Natural killer cell (primary cell): ENCODE results near the gene ANKRD50. TPM values are rescaled to one million over a fixed set of nuclear protein-coding genes. Genes with fewer than 3 reads are reported as not detected.

Source experiments
- ATAC-seq, 3 donors: fragments of 150-1000 bp in 2 of 3; fragments of 200-7000 bp in 1 of 3; cut with Tn5 transposase; 1 replicate in 1 of 3; 2 replicates in 2 of 3; pipeline ENCODE4 v1.10.0; 2021; ENCODE audit warnings: mild to moderate bottlenecking in 2 of 3, moderate library complexity in 2 of 3
- DNase-seq, 2 donors: peaks; one replicate each; pipeline versions ENCODE4 v3.0.0 to v3.0.0-alpha.2; 2013 to 2021; ENCODE audit warnings: mixed read lengths in 1 of 2
- H3K27ac ChIP-seq: one replicate; pipeline ENCODE4 v1.5.1; 2013; ENCODE audit warnings: mild to moderate bottlenecking, low read length
- H3K27me3 ChIP-seq: one replicate; pipeline ENCODE4 v1.6.1; 2013; ENCODE audit warnings: low read length; ENCODE audit not compliant: control insufficient read depth, insufficient read depth
- H3K36me3 ChIP-seq: one replicate; pipeline ENCODE4 v1.6.1; 2013; ENCODE audit warnings: low read length; ENCODE audit not compliant: control insufficient read depth, insufficient read depth
- H3K4me1 ChIP-seq: one replicate; pipeline ENCODE4 v1.6.1; 2013; ENCODE audit warnings: low read length; ENCODE audit not compliant: control insufficient read depth, insufficient read depth
- H3K4me3 ChIP-seq: one replicate; pipeline ENCODE4 v1.5.1; 2013; ENCODE audit warnings: low read length
- H3K9me3 ChIP-seq: one replicate; pipeline ENCODE4 v1.6.1; 2013; ENCODE audit warnings: low read length; ENCODE audit not compliant: control insufficient read depth, insufficient read depth
- H3K27ac Mint-ChIP-seq, 2 donors: one replicate each; pipeline ENCODE4 v1.8.0; 2022; ENCODE audit warnings: mild to moderate bottlenecking in 2 of 2, mixed read lengths in 2 of 2, moderate library complexity in 1 of 2
- H3K27me3 Mint-ChIP-seq, 2 donors: one replicate each; pipeline ENCODE4 v1.8.0; 2022; ENCODE audit warnings: low read depth in 2 of 2, mixed read lengths in 2 of 2
- H3K36me3 Mint-ChIP-seq: one replicate; pipeline ENCODE4 v1.8.0; 2022; ENCODE audit warnings: mixed read lengths
- H3K4me1 Mint-ChIP-seq, 2 donors: one replicate each; pipeline ENCODE4 v1.8.0; 2022; ENCODE audit warnings: mixed read lengths in 2 of 2
- H3K4me3 Mint-ChIP-seq: one replicate; pipeline ENCODE4 v1.8.0; 2022; ENCODE audit warnings: mild to moderate bottlenecking, moderate library complexity, mixed read lengths
- H3K9me3 Mint-ChIP-seq, 2 donors: one replicate each; pipeline ENCODE4 v1.8.0; 2022; ENCODE audit warnings: mixed read lengths in 2 of 2
- WGBS: methylation state at CpG from one replicate; pipeline ENCODE4 v1.1.7; 2013; ENCODE audit warnings: missing lambda C conversion rate; ENCODE audit not compliant: insufficient coverage; 5-methylcytosine and 5-hydroxymethylcytosine counted together
- intact Hi-C: fragments of 100-400 bp; cut with micrococcal nuclease; formaldehyde crosslinking; loops from one replicate; pipeline ENCODE4 v1.14.2; 2022
- total RNA-seq, 4 donors: library from RNA; stranded (reverse); fragments of 120-200 nt in 1 of 4; gene quantifications; one replicate each; pipeline versions ENCODE4 v1.2.3 to v1.2.4, GENCODE V29; 2013 to 2022
- TF ChIP-seq, protein P1 (sequence below): fragments of 200-600 bp; IDR thresholded peaks from one replicate; pipeline ENCODE4 v1.8.0; 2022; ENCODE audit warnings: antibody characterized with exemption

ANKRD50 gene, protein sequence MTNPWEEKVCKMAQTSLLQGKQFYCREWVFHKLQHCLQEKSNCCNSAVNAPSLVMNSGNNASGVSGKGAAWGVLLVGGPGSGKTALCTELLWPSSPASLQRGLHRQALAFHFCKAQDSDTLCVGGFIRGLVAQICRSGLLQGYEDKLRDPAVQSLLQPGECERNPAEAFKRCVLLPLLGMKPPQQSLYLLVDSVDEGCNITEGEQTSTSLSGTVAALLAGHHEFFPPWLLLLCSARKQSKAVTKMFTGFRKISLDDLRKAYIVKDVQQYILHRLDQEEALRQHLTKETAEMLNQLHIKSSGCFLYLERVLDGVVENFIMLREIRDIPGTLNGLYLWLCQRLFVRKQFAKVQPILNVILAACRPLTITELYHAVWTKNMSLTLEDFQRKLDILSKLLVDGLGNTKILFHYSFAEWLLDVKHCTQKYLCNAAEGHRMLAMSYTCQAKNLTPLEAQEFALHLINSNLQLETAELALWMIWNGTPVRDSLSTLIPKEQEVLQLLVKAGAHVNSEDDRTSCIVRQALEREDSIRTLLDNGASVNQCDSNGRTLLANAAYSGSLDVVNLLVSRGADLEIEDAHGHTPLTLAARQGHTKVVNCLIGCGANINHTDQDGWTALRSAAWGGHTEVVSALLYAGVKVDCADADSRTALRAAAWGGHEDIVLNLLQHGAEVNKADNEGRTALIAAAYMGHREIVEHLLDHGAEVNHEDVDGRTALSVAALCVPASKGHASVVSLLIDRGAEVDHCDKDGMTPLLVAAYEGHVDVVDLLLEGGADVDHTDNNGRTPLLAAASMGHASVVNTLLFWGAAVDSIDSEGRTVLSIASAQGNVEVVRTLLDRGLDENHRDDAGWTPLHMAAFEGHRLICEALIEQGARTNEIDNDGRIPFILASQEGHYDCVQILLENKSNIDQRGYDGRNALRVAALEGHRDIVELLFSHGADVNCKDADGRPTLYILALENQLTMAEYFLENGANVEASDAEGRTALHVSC (N-terminal part only)
- total RNA-seq, result 1 to 10 TPM in 1 of 3 donors, under 1 TPM in 2; 0.82 to 1.3 (median 0.90) TPM
- total RNA-seq (2013), result 2.7 TPM

DNA sequence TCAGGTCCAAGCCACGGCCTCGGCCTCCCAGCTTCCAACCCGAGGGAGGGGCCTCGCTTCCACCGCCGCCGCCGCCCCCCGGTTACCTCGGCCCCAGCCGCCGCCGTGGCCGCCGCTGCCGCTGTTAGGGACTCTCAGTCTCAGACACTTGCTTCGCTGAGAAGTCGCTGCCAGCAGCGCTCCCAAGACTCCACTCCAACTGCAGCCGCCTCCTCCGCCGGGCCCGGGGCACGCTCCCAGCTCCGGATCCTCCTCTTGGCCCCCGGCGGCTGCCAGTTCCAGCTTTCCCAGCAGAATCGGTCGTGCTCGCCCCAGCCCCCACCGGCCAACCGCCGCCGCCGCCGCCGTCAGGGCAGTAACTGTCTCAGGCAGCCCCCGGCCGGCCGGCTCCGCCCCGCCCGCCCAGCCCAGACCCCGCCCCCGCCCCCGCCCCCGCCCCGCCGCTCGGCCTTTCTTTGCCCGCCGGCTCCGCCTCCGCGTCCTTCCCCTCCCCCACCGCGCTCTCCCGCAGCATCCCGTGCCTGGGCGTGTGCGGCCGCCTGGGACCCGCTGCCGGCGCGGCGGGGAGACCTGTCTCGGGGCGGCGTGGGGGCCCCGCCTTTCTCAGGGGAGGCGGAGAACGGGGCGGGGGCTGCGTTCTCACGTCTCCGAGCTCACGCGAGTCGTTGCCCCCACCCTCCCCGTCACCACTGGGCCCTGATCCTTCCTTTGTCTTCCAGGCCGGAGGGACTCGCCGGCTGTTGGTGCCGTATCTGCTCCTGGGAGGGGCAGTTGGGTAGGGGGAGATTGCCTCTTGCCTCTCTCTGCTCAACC is at the start of gene ANKRD50:
Gene ANKRD50 (minus strand): TSS at position 361 of the 813 bp plus-strand sequence. CDS start 2,221 bp downstream, outside the sequence.
- no peaks in the 10 kb centered on the region for H3K36me3 ChIP-seq
- no peaks in the 10 kb centered on the region for H3K9me3 ChIP-seq
- peaks cover 2% of the 10 kb centered on the region for H3K27me3 ChIP-seq
- intact Hi-C loops, result no loop called here
- TF ChIP-seq, protein P1, sequence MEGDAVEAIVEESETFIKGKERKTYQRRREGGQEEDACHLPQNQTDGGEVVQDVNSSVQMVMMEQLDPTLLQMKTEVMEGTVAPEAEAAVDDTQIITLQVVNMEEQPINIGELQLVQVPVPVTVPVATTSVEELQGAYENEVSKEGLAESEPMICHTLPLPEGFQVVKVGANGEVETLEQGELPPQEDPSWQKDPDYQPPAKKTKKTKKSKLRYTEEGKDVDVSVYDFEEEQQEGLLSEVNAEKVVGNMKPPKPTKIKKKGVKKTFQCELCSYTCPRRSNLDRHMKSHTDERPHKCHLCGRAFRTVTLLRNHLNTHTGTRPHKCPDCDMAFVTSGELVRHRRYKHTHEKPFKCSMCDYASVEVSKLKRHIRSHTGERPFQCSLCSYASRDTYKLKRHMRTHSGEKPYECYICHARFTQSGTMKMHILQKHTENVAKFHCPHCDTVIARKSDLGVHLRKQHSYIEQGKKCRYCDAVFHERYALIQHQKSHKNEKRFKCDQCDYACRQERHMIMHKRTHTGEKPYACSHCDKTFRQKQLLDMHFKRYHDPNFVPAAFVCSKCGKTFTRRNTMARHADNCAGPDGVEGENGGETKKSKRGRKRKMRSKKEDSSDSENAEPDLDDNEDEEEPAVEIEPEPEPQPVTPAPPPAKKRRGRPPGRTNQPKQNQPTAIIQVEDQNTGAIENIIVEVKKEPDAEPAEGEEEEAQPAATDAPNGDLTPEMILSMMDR, result no peak
- Mint-ChIP-seq H3K9me3 (no peaks in the 10 kb centered on the region), H3K36me3 (no peaks in the 10 kb centered on the region), H3K27me3 (no peaks in the 10 kb centered on the region), H3K27ac (peak within 1 kb of the TSS in 1 of 2 donors; percentile 76), H3K4me3 (peak within 1 kb of the TSS; percentile 96), H3K4me1 (peaks cover 0 to 14% of the 10 kb centered on the region in 2 donors)
- under 1% methylated on average over 80 of the region's 85 CpGs for WGBS
- H3K4me1 ChIP-seq, result peaks cover 14% of the 10 kb centered on the region
- peak within 1 kb of the TSS; percentile 50 for H3K27ac ChIP-seq
- DNase-seq (peak; percentile 67 to 80), ATAC-seq (peak; percentile 80 to 88 (median 85))
- peak within 1 kb of the TSS; percentile 71 for H3K4me3 ChIP-seq

DNA sequence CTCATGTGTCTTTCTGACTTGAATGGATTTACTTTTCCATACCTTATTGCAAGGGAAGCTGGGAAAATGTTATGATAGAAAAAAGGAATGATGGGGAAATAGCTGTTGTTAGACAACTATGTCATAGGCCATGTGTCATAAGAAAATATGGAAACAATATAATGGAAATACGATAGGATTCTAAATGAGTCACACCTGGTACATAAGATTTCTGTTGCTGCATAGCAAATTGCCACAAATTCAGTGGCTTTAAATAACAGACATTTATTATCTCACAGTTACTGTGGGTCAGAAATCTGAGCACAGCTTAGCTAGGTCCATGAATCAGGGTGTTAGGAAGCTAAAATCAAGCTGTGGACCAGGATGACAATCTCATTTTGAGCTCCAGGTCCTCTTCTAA is 44.6 kb upstream of the ANKRD50 start:
- no peak for ATAC-seq
- no peak overlapping the region for H3K4me3 ChIP-seq
- Mint-ChIP-seq H3K27me3 (no peaks in the 10 kb centered on the region), H3K4me1 (no peaks in the 10 kb centered on the region), H3K27ac (no peak overlapping the region), H3K36me3 (no peaks in the 10 kb centered on the region), H3K9me3 (no peaks in the 10 kb centered on the region), H3K4me3 (no peak overlapping the region)
- no peaks in the 10 kb centered on the region for H3K4me1 ChIP-seq
- intact Hi-C loops, result no loop called here
- no peaks in the 10 kb centered on the region for H3K27me3 ChIP-seq
- no peaks in the 10 kb centered on the region for H3K36me3 ChIP-seq
- 80% methylated on average over 1 of the region's 1 CpG for WGBS
- H3K27ac ChIP-seq, result no peak overlapping the region
- TF ChIP-seq, protein P1, result no peak
- no peak for DNase-seq
- no peaks in the 10 kb centered on the region for H3K9me3 ChIP-seq

DNA sequence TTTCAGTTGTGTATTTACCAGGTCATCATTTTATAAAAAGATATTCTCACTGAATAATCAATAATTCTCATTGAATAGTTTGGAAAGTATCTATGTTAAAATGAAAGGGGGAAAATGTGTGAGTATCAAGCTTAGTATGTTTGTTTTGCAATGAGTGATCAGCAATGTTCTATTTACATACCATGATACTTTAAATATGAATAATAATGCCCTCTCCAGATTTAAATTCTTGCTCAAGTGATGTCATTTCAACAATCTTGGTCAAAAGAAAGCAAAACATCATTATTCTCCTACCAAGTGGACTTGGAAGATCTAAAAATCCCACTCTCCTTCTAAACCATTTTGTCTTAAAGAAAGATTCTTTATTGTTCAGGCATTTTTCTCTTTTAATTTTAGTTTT is 42.1 kb upstream of the ANKRD50 start:
- Histone ChIP-seq H3K27ac (no peak overlapping the region), H3K4me1 (no peaks in the 10 kb centered on the region), H3K9me3 (no peaks in the 10 kb centered on the region), H3K36me3 (no peaks in the 10 kb centered on the region), H3K27me3 (no peaks in the 10 kb centered on the region), H3K4me3 (no peak overlapping the region)
- DNase-seq (no peak), ATAC-seq (no peak)
- Mint-ChIP-seq H3K27ac (no peak overlapping the region), H3K4me3 (no peak overlapping the region), H3K27me3 (no peaks in the 10 kb centered on the region), H3K9me3 (peaks cover 0 to 2% of the 10 kb centered on the region in 2 donors), H3K4me1 (no peaks in the 10 kb centered on the region), H3K36me3 (no peaks in the 10 kb centered on the region)
- TF ChIP-seq, protein P1, result no peak
- intact Hi-C loops, result no loop called here
